HL-60/S4 treated with phorbol 12-myristate 13-acetate at 8.2 ng/mL for 4 days and 3 days (cell line): Measurements from ENCODE around the gene GABRB2.
"Not testable (repeated sequence)": the region's sequence is repeated elsewhere in the genome, so short reads cannot be mapped to it uniquely, and the experiment has no call there.

Source experiments
- in situ Hi-C: fragments of 300-500 bp; cut with MboI; formaldehyde crosslinking; loops from 2 replicates; pipeline ENCODE4 v1.15.0; 2022; ENCODE audit warnings: low sequenced_read_pairs

The GABRB2 gene

GRCh38 chr5:161546470-161547301 is at the start of gene GABRB2:
Gene GABRB2, minus strand, starts transcription at chr5:161546725. Its CDS starts 82 bp downstream, at chr5:161546643.
- in situ Hi-C loops = no loop called here

- in situ Hi-C loops = no loop called here
Measured at GRCh38 chr5:161585798-161586197, 39.3 kb upstream of the GABRB2 start.

- in situ Hi-C loops = no loop called here
Measured at GRCh38 chr5:161580621-161581020, 34.1 kb upstream of the GABRB2 start.

GRCh38 chr5:161572914-161573313 is 26.4 kb upstream of the GABRB2 start:
- in situ Hi-C loops = no loop called here

GRCh38 chr5:161566081-161566480 is 19.6 kb upstream of the GABRB2 start:
- in situ Hi-C loops = no loop called here

DNA sequence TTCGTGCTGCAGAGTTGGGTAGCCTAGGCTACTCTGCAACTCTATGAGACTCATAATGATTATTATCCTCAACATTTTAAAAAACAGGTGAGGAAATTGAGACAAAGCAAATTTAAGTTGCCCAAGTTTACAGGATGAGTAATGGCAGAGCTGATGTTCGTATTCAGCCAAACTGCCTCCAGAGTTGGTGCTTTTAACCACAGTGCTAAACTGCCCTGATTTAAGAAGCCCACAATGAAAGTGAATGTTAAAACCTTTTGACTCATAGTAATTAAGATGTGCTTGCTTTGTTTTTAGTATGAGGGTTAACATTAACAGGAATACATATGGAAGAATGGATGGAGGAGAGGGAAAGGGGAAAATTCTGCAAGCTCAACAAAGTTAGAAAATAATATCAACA is 15.9 kb upstream of the GABRB2 start:
- in situ Hi-C loops = no loop called here

- in situ Hi-C loops = no loop called here
Measured at GRCh38 chr5:161549106-161549505, 2.6 kb upstream of the GABRB2 start.

- in situ Hi-C loops = no loop called here
Measured at GRCh38 chr5:161548487-161549094, 2.1 kb upstream of the GABRB2 start.

DNA sequence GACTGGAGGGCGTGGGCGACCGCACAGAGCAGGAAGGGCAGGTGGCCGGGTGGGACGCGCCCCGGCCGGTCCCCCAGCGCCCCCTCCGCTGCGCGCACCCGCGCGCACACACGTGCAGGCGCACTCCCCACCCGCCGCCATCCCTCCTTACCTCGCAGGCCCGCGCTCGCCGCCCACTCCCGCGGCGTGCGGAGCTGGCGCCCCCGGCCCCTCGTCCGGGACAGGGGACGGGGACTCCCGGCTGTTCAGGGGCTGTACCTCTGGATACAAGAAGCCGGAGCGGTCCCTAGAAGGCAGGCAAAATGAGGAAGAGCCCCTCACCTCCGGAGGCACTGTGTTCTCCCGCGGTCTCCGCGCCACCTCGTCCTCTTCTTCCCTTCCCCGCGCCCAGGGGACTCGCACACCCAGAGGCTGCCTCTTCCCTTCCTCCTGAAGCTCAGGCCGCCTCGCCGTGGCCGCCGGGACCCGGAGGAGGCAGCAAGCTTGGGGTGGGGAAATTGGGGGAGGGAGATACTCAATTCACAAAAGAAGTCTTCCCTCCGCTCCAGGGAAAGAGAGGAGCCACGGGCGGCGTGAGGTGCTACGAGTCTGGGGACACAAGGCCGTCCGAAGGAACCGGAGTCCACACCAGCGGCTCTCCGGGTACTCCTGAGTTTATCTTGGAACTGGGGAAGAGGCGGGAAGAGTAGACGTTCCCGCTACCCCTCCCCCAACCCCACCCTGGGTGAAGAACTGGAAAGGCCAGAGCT is 1.4 kb upstream of the GABRB2 start:
- in situ Hi-C loops = no loop called here

DNA sequence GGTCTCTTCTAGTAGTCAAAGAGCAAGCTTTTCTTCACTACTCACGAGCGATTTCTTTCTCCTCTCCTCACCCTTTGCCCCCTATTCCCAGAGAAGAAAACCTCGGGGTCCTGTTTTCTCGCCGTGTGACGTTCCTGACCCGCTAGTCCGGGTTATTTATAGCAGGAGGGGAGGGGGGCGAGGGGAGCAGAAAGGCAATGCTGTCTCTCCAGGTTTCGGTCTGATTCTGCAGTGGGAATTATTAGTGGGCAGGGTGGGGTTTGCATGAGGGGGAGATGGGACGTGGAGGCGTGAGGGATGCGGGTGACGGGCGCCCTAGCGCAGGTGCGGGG is 847 bp upstream of the GABRB2 start:
- in situ Hi-C loops = no loop called here

DNA sequence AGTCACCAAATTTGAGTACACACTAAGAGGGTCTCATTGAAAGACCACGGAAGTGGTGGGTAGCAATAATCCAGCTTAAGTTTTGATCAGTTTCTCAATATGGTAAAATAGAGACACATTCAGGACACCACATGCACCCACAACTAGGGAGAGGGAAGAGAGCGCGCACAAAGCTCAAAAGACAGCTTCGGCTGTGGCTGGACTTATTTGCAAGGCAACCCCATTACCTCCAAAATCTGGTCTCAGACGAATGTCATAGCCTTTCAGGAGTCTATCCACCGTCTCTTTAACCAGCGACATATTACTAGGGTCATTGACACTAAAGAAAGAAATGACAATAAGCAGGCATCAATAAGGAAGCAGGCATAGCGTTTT is 443 bp downstream of the GABRB2 start:
- in situ Hi-C loops = no loop called here

DNA sequence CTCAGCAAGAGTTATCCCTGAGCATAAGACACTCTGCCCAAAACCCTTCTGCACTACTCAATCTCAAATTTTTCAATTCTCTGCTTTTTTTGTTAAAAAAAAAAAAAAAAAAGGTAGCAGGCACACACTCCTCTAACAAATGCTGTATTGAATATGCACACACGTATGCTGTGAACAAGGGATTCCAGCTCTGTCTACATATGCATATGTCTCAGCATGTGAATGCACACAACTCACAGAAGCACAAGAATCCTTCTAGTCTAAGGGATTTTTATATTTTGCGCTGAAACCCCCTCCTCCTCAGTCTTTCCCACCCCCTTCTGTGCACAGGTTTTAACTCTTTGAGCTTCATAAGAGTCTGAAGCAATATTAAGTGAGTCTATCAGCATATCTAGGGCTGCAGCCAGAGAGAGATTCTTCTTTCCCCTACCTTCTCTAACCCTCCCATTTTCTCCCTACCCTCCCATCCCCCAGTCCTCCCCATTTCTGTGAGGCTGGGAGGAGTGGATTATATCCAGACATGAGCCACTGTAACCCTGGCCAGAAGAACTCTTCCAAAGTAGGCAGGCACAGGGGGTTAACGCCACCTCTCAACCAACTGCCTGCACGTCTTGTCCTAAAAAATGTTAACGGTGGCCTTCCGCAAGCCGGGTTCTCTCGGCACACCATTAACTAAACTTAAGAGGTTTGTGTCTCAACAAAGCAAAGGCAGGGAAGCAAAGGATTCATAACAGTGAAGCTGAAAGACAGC is 1.0 kb downstream of the GABRB2 start:
- in situ Hi-C loops = no loop called here

GRCh38 chr5:161544350-161544765 is 2.2 kb downstream of the GABRB2 start:
- in situ Hi-C loops = no loop called here

DNA sequence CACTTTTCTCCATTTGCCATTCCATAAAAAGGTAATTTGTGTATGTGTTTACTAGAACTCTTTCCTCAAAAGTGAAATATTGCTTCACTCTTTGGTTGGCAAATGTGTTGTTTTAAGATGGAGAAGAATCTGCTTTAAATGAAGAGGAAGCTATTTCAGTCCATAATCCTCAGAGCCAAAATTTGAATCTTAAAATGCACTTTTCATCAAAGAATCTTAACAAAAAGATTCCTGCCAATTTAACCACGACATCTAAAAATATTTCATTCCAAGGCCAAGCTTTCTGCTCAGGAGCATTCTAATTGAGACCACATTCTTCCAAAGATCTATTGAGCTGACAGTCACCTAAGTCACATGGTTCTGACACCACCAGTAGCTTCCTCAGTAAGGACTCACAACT is 7.5 kb downstream of the GABRB2 start:
- in situ Hi-C loops = no loop called here

DNA sequence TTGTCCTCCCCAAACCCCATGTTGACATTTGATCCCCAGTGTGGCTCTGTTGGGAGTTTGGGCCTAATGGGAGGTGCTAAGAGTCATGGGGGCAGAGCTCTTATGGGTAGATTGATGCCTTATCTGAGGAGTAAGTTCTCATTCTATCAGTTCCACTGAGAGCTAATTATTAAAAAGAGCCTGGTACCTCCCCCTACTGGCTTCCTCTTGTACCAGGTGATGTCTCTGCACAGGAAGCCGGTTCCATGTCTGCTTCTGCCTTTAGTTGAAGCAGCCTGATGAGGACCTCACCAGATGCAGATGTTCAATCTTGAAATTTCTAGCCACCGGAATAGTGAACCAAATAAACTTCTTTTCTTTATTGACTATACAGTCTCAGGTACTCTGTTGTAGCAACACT is 10.8 kb downstream of the GABRB2 start:
- in situ Hi-C loops = no loop called here

GRCh38 chr5:161530700-161531099 is 15.8 kb downstream of the GABRB2 start:
- in situ Hi-C loops = no loop called here

- in situ Hi-C loops = no loop called here
Measured at GRCh38 chr5:161513942-161514341, 32.6 kb downstream of the GABRB2 start.

DNA sequence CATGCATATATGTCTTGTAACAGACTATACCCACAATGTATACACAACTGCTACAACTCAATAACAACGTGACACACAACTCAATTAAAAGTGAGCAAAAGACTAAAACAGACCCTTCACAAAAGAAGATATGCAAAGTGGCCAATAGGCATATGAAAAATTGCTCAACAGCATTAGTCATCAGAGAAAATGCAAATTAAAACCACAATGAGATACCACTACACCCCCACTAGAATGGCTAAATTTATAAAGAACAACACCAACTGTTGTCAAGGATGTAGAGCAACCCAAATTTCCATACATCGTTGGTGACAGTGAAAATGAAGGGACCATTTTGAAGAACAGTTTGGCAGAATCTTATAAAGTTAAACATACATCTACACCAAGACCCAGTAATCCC is 38.9 kb downstream of the GABRB2 start:
- in situ Hi-C loops = no loop called here

GRCh38 chr5:161505160-161505559 is 41.4 kb downstream of the GABRB2 start:
- in situ Hi-C loops = not testable (repeated sequence)

GRCh38 chr5:161498531-161498930 is 48.0 kb downstream of the GABRB2 start:
- in situ Hi-C loops = no loop called here

DNA sequence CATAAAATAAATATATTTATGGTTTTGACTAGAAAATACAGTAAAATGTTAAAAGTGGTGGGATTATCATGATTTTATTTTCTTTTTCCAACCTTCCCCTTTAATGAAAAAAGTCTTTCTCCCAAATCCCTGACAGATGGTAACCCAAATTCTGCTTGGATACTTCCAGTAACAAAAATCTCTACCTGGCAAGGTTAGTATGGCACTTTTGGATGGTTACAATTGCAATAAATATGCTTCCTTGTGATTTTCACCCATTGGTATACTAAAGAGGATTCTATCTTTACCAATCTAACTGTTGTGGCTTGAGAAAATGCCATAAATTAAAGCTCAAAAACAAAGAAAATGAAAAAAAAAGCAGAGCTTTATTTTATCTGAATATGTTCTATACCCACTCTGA is 62.8 kb downstream of the GABRB2 start:
- in situ Hi-C loops = no loop called here
